HepG2 (cell line): ENCODE measurements around the gene FCN3.

Experiments
- CTCF ChIP-seq: sonication (generic); formaldehyde crosslinking; IDR thresholded peaks from 2 replicates; pipeline ENCODE4 v1.5.0; 2020; ENCODE audit warnings: mild to moderate bottlenecking, missing genetic modification reagents, moderate library complexity
- EEA1 ChIP-seq: sonication (generic); formaldehyde crosslinking; IDR thresholded peaks from 2 replicates; pipeline ENCODE4 v1.5.1; 2020; ENCODE audit warnings: mild to moderate bottlenecking, missing genetic modification reagents, borderline replicate concordance
- KAT2B ChIP-seq: fragments of 150-350 bp; IDR thresholded peaks from 2 replicates; pipeline ENCODE4 v1.6.1; 2014; ENCODE audit warnings: low read depth, low read length, borderline replicate concordance
- KDM5A ChIP-seq: fragments of 200-600 bp; sonication (generic); IDR thresholded peaks from 2 replicates; pipeline ENCODE4 v1.7.0; 2018; ENCODE audit warnings: antibody characterized with exemption, mild to moderate bottlenecking, low read length, borderline replicate concordance
- POLR2A ChIP-seq, 2 experiments: IDR thresholded peaks; 2 replicates each; pipeline ENCODE4 v1.6.1; 2011; ENCODE audit warnings: low read depth in 2 of 2, low read length in 2 of 2, mild to moderate bottlenecking in 1 of 2, moderate library complexity in 1 of 2; ENCODE audit not compliant: insufficient read depth in 1 of 2
- POLR2AphosphoS5 ChIP-seq: IDR thresholded peaks from 2 replicates; pipeline ENCODE4 v1.6.1; 2012; ENCODE audit warnings: low read depth, low read length
- TBL1XR1 ChIP-seq: fragments of 150-350 bp; IDR thresholded peaks from 2 replicates; pipeline ENCODE4 v1.6.1; 2014; ENCODE audit warnings: borderline replicate concordance, low read length; ENCODE audit not compliant: partially characterized antibody
- THAP7 ChIP-seq: sonication (generic); formaldehyde crosslinking; IDR thresholded peaks from 2 replicates; pipeline ENCODE4 v1.8.1; 2023; ENCODE audit warnings: mild to moderate bottlenecking, missing genetic modification reagents
- ZBTB40 ChIP-seq, 2 experiments: fragments of 450-650 bp in 1 of 2; sonication (generic) in 1 of 2; formaldehyde crosslinking in 1 of 2; IDR thresholded peaks; 2 replicates each; pipeline versions ENCODE4 v1.6.1 to v1.8.0; 2016 to 2022; ENCODE audit warnings: antibody characterized with exemption in 1 of 2, mild to moderate bottlenecking in 1 of 2, missing genetic modification reagents in 1 of 2
- ZHX1 ChIP-seq: sonication (generic); formaldehyde crosslinking; IDR thresholded peaks from 2 replicates; pipeline ENCODE4 v1.8.1; 2022; ENCODE audit warnings: low read depth, mild to moderate bottlenecking, missing genetic modification reagents
- TF ChIP-seq, protein P1 (sequence below), 2 experiments: sonication (generic) in 1 of 2; formaldehyde crosslinking in 1 of 2; IDR thresholded peaks; 2 replicates each; pipeline versions ENCODE4 v1.6.1 to v1.9.0; 2014 to 2022; ENCODE audit warnings: antibody characterized with exemption in 1 of 2, borderline replicate concordance in 1 of 2, inconsistent platforms in 1 of 2, low read depth in 1 of 2, missing genetic modification reagents in 1 of 2

GRCh38 chr1:27374362-27375086 lies at the start of gene FCN3:
- TF ChIP-seq TBL1XR1 (no peak), KAT2B (no peak), ZBTB40 (IDR thresholded peaks at IDR 0.05) (no peak), ZBTB40 (CRISPR knock-in tag; IDR thresholded peaks at IDR 0.05) (no peak), THAP7 (CRISPR knock-in tag) (no peak), POLR2AphosphoS5 (no peak), EEA1 (CRISPR knock-in tag) (no peak), KDM5A (no peak), CTCF (CRISPR knock-in tag) (no peak), POLR2A (IDR thresholded peaks at IDR 0.05; ENCODE audit: insufficient read depth in 1 of 2, low read depth in 2 of 2, low read length in 2 of 2) (no peak), ZHX1 (CRISPR knock-in tag) (no peak)
- TF ChIP-seq, protein P1, sequence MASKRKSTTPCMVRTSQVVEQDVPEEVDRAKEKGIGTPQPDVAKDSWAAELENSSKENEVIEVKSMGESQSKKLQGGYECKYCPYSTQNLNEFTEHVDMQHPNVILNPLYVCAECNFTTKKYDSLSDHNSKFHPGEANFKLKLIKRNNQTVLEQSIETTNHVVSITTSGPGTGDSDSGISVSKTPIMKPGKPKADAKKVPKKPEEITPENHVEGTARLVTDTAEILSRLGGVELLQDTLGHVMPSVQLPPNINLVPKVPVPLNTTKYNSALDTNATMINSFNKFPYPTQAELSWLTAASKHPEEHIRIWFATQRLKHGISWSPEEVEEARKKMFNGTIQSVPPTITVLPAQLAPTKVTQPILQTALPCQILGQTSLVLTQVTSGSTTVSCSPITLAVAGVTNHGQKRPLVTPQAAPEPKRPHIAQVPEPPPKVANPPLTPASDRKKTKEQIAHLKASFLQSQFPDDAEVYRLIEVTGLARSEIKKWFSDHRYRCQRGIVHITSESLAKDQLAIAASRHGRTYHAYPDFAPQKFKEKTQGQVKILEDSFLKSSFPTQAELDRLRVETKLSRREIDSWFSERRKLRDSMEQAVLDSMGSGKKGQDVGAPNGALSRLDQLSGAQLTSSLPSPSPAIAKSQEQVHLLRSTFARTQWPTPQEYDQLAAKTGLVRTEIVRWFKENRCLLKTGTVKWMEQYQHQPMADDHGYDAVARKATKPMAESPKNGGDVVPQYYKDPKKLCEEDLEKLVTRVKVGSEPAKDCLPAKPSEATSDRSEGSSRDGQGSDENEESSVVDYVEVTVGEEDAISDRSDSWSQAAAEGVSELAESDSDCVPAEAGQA (IDR thresholded peaks at IDR 0.05; ENCODE audit: low read depth), result no peak
- TF ChIP-seq, protein P1 (CRISPR knock-in tag; IDR thresholded peaks at IDR 0.05; ENCODE audit: borderline replicate concordance), result no peak
